HG02610 (cell line): ENCODE measurements around the gene PRICKLE4.
A peak's percentile ranks its signal among the peaks of the same experiment; 100 is the strongest.

Experiments used
- ATAC-seq: cut with Tn5 transposase; IDR thresholded peaks from one replicate; pipeline ENCODE4 v1.9.1; 2021; ENCODE audit warnings: mild to moderate bottlenecking, moderate library complexity; ENCODE audit not compliant: unreplicated experiment

Gene PRICKLE4, protein sequence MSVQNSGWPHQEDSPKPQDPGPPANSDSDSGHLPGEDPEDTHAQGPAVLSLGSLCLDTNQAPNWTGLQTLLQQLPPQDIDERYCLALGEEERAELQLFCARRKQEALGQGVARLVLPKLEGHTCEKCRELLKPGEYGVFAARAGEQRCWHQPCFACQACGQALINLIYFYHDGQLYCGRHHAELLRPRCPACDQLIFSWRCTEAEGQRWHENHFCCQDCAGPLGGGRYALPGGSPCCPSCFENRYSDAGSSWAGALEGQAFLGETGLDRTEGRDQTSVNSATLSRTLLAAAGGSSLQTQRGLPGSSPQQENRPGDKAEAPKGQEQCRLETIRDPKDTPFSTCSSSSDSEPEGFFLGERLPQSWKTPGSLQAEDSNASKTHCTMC

GRCh38 chr6:41780551-41781365 lies at the start of gene PRICKLE4:
PRICKLE4 (plus strand) TSS chr6:41780782; CDS start chr6:41783474, 2,692 bp downstream.
- no peak for ATAC-seq

DNA sequence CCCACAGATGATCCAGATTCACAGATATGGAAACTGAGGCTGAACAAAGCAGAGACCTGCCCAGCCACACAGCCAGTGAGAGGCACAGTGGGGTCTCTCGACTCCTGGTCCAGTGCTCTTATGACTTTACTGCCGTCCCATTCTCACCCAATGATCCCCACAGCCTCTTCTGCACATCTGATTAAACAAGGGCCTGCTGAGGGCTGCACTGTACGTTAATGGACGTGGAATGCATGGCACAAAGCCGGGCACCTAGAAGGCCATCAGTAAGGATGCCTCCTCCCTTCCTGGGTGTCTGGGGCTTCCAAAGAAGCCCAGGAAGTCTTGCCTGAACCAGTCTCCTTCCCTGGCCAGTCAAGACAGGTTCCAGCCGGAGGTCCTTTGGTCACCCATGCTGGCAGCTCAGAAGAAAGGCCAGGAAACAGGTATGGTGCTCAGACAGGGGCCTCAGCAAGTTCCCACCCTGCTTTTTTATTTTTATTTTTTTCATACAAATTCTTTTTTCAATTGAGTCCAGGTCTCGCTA lies 49.0 kb upstream of the PRICKLE4 start:
- no peak for ATAC-seq

GRCh38 chr6:41732149-41732548 lies 48.4 kb upstream of the PRICKLE4 start:
- ATAC-seq = no peak

- ATAC-seq = peak; percentile 36
These were observed 47.8 kb upstream of the PRICKLE4 start for GRCh38 chr6:41732591-41733359.

DNA sequence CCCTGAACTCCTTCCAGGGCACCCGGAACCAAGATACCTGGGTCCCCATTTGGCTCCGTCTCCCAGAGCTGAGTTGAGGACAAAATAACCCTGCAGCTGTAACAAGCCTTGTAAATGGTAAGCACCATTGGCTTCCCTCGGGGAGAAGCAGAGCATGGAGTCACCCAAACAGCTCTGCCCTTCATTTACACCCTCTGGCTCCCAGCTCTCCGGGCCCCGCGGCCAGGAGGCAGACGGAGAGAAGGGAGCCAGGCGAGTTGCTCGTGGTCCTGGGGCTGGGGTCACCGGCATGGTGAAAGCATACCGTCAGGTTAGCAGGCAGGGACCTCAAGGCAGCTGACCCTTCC lies 47.2 kb upstream of the PRICKLE4 start:
- no peak for ATAC-seq

DNA sequence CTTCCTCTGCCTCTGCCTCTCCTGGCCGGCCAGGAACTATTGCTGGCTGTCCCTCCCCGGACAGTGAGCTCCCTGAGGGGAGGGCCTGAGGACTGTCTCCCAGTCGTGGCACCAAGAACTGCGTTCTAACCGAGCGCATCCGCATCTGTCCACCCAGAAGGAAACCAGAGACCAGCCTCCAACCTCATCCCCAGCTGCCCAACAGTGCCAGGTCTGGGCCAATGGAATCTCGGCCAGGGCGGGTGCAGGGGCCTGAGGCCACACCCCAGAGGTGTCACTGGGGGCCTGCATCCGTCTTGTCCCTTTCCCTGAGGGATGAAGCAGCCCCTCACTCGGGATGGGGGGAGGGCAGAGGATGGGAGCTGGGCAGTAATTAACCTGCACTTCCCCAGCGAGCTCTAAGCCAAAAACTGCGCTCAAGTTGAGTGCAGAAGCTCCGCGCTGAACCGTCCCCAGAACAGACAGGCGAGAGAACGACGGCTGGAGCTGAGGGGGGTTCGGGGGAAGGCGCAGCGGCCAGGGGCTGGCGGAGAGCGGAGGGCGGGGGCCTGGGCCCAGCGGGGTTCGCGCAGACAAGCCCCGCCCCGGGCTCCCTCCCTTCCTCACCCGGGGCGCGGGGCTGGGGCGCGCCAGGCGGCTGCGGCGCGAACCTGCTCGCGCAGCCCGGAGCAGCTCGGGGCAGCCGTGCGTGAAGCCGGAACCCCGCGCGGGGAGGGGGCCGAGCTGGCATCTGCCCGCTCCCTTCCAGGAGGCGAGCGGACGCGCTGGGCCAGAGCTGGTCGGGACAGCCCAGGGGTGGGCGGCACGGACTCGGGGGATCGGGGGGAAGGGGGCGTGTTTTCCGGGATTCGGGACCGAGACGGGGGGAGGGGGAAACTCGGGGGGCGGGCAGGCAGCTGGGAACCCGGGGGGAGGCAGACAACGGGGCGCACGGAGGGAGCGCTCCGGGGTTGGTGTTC lies 46.6 kb upstream of the PRICKLE4 start:
- ATAC-seq = peak; percentile 35

DNA sequence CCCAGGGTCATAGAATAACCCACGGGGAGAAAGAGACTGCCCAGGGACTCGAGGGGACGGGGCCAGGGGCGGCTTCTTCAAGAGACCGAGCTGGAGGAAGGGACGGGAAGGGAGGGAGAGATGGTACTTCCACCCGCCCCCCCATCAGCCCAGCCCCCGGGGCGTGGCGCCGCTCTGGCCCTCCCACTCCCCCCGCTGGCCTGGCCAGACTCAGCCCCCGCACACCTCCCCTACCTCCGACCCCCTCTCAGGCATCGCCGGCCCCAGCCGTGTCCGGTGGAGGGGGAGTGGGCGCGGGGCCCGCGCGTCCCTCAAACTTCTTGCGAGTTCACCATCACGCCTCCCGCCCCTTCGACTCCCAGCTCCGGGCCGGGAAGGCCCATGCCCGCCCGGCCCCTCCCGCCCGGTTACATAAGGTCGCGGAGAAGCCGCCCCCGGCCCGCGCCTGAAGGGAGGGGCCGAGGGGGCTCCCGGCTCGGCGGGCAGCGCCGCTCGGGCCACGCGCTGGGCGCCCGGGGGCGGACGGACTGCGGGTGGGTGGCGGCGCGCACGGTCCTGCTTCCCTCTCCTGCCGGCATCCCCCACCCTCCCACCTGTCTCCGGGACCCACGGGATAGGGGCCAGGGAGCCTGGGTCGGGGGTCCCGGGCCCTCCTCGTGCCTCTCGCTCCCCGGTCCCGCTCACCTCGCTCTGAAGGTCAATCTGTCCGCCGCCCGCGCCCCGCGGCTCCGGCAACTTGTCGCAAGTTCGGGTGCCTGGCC lies 45.7 kb upstream of the PRICKLE4 start:
- peak; percentile 19 for ATAC-seq

- ATAC-seq = peak; percentile 48
These were observed 45.0 kb upstream of the PRICKLE4 start, which contains the start of gene TFEB for GRCh38 chr6:41735427-41736185. TFEB (minus strand) TSS chr6:41735608; CDS start chr6:41691213, 44,395 bp downstream.

DNA sequence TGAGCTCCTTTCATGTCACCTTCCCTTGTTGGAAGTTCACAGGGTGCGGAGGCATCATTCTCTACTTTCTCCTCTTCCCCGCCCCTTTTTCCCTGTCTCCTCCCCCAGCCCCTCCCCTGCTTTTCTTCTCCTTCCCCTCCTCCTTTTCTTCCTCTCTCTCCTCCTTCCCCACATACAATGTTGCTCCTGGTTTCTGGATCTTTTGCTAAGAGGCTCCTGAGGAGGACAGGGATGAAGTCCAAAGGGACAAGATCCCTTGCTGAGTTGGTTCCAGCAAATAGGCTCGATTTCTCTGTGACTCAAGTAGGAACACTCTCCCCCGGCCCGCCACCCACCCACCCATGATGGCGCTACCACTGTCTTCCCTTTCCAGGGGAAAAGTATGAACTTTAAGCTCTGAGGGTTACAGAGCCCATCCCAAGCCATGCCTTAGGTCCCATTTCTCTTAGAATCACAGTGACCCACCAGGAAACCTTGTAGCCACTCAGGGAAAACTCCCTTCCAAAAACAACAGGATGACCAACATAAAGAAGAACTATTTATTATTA lies 44.3 kb upstream of the PRICKLE4 start:
- no peak for ATAC-seq

DNA sequence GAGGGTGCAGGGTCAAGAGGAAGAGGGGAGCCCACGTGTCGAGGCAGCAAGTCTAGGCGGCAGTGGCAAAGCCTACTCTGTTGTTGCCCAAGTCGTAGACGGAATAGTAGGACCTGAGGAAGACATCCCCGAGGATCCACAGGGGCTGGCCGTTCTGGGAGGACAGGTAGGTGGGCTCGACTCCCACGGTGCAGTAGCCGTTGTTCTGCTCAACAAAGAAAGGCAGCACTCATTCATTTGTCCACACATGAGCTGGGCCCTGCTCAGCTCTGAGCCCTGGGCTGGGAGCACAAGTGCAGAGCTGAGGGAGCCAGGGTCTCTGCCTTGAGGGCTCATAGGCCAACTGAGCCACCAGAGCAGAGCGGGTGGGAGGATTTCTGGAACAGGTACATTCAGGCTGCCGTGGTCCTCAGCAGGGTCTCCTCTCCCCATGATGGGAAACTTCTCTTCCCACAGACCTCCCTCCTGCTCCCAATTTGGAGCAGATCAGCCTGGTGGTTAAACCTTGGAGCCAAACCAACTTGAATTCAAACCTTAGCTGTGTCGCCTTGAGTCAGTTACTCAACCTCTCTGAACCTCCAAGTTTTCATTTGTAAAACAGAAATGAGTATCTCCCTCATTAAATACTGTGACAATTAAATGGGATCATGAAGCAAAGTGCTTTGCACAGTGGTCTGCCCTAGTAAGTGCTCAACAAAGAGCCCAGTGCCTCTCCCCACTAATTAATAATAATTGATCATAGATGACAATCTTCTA lies 43.6 kb upstream of the PRICKLE4 start:
- ATAC-seq = no peak

GRCh38 chr6:41737591-41738130 lies 42.9 kb upstream of the PRICKLE4 start:
- no peak for ATAC-seq

GRCh38 chr6:41739041-41739440 lies 41.5 kb upstream of the PRICKLE4 start:
- ATAC-seq = no peak

- no peak for ATAC-seq
These were observed 40.0 kb upstream of the PRICKLE4 start for GRCh38 chr6:41740366-41741162.

DNA sequence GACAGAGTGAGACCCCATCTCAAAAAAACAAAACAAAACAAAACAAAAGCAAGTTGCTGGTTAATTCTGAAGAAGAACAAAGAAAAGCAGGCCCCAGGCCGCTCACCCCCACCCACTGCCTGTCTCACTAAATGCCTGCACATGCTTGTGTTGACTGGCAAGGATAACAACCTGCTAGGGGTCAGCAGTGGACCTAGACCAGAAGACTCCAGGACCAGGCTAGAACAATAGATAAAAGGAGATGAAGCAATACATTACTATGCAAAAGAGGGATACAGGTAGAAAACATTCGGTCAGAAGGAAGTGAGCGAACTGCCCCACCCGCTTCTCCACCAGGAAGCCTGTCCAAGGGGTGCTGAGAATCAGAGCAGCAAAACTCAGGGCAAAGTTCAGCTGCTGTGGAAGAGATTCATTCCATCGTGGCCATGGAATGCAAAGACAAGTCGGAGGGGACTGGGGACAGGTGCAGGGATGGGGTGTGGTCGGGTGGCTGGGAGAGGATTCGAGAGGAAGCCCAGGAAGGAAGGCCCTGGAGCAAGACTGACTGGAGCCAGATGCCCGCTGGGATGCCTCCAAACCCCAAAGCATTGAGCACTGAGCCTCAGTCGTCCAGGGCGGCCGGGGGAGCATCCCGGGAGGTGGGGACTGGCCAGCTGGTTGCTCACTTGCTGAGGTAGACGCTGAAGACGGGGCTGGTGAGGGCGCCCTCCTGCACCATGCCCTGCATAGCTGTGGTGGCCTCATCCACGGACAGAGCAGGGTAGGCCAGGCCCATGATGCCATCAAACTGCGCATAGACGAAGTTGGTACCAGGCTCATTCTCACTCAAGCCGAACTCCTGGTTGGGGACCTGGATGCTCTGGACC lies 38.7 kb upstream of the PRICKLE4 start:
- no peak for ATAC-seq
